Right cardiac atrium (tissue), 5 donors: Measurements from ENCODE around the gene ZNF180. TPM values are rescaled to one million over a fixed set of nuclear protein-coding genes. Genes with fewer than 3 reads are reported as not detected.

Experiments
- ATAC-seq, 2 donors: fragments of 200-7000 bp; cut with Tn5 transposase; one replicate each; pipeline versions ENCODE4 v1.8.0 to v1.9.1; 2020; ENCODE audit warnings: moderate library complexity in 2 of 2, mild to moderate bottlenecking in 1 of 2
- DNase-seq, 3 donors: peaks; one replicate each; pipeline ENCODE4 v3.0.0-alpha.2; 2020
- H3K27ac ChIP-seq: one replicate; pipeline ENCODE4 v1.5.1; 2013; ENCODE audit warnings: mild to moderate bottlenecking, low read length, control low read depth, moderate library complexity
- H3K27me3 ChIP-seq: one replicate; pipeline ENCODE4 v1.6.1; 2013; ENCODE audit not compliant: control insufficient read depth, insufficient read depth
- H3K4me1 ChIP-seq: one replicate; pipeline ENCODE4 v1.6.1; 2013; ENCODE audit warnings: low read length; ENCODE audit not compliant: control insufficient read depth, insufficient read depth
- H3K4me3 ChIP-seq: one replicate; pipeline ENCODE4 v1.5.1; 2013; ENCODE audit warnings: low read length, control low read depth
- H3K9me3 ChIP-seq: one replicate; pipeline ENCODE4 v1.6.1; 2013; ENCODE audit warnings: low read length; ENCODE audit not compliant: control insufficient read depth
- WGBS: extraction: QIAGEN DNeasy Blood & Tissue Kit; methylation state at CpG from one replicate; pipeline ENCODE4 v1.1.7; 2013; 5-methylcytosine and 5-hydroxymethylcytosine counted together
- intact Hi-C, 4 donors: fragments of 100-400 bp; cut with DNase I; formaldehyde crosslinking; loops; one replicate each; pipeline versions ENCODE4 v1.11.0 to v1.14.0; 2022 to 2023
- polyA plus RNA-seq: library from polyadenylated mRNA; stranded (reverse); fragments of 200-250 nt; gene quantifications from one replicate; pipeline ENCODE4 v1.2.3, GENCODE V29; 2013
- total RNA-seq, 4 donors: library from RNA; stranded (reverse); fragmentation: NEBNext Ultra II Directional; extraction: Animal tissue kit (Norgen Biotek cat#: 25700); gene quantifications; one replicate each; pipeline ENCODE4 v1.2.1, GENCODE V29; 2021
- donor health status: healthy with polysubstance abuse.
- donor health status: DM: no; HTN: yes; CAD: no.
- donor health status: DM: no; HTN: no; CAD: no.
- donor health status: DM: no; HTN: yes; CAD: no; lungs with severe emphysema.
- donor health status: DM: yes; HTN: yes; CAD: no.

ZNF180 gene
- total and polyA plus RNA-seq, 5 donors: 2.6 to 6.5 (median 5.8) TPM

DNA sequence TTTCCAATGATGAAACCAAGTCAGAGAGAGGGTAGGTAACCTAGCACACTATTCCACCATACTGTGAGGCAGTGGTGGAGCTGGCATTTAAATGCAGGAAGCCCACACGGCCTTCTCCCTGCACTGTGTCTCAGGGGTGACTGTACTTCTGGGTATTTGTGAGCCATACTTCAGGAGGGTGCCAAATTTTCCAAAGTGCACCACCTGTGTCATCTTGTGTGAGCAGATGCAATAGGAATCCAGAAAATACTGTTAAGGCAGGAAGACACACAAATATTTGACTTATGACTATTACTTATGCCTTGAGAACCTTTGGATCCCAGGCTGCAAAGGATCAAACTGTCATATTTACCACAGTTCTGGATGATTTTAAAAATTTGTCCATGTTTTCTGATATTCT is 69.4 kb downstream of the ZNF180 start:
- intact Hi-C loops: no loop called here

More for the DNA sequence above, 69.4 kb downstream of the ZNF180 start:
- ATAC-seq (no peak), DNase-seq (no peak)
- H3K4me3 ChIP-seq: no peak overlapping the region
- peaks cover 27% of the 10 kb centered on the region for H3K9me3 ChIP-seq
- H3K27ac ChIP-seq: no peak overlapping the region
- H3K27me3 ChIP-seq: no peaks in the 10 kb centered on the region
- H3K4me1 ChIP-seq: no peaks in the 10 kb centered on the region
- WGBS: 94% methylated on average over 1 of the region's 1 CpG

Other genes starting within 250 kb of the ZNF180 start
- gene ZNF233, start 240.6 kb downstream of the ZNF180 start, total RNA-seq: 1 to 10 TPM; 3.4 to 8.8 (median 6.4) TPM
- 3.2 TPM for gene ZNF233, start 240.6 kb downstream of the ZNF180 start, polyA plus RNA-seq
- gene ZNF235, start 195.5 kb downstream of the ZNF180 start, total RNA-seq: 1 to 10 TPM; 5.0 to 5.2 (median 5.1) TPM
- gene ZNF235, start 195.5 kb downstream of the ZNF180 start, polyA plus RNA-seq: 3.0 TPM
- 1 to 10 TPM; 5.2 to 7.3 (median 5.9) TPM for gene ZNF112, start 143.8 kb downstream of the ZNF180 start, total RNA-seq
- gene ZNF112, start 143.8 kb downstream of the ZNF180 start, polyA plus RNA-seq: 2.6 TPM
- 1 to 10 TPM; 2.7 to 5.5 (median 3.9) TPM for gene ZNF285, start 98.9 kb downstream of the ZNF180 start, total RNA-seq
- 2.2 TPM for gene ZNF285, start 98.9 kb downstream of the ZNF180 start, polyA plus RNA-seq
- gene ZNF229, start 52.0 kb downstream of the ZNF180 start, total RNA-seq: 1 to 10 TPM; 7.0 to 7.8 (median 7.2) TPM
- 3.3 TPM for gene ZNF229, start 52.0 kb downstream of the ZNF180 start, polyA plus RNA-seq
- not detected for gene CEACAM20, start 29.2 kb upstream of the ZNF180 start, total RNA-seq
- gene CEACAM20, start 29.2 kb upstream of the ZNF180 start, polyA plus RNA-seq: not detected
- not detected for gene IGSF23, start 113.0 kb upstream of the ZNF180 start, total RNA-seq
- not detected for gene IGSF23, start 113.0 kb upstream of the ZNF180 start, polyA plus RNA-seq
- 10 to 100 TPM; 25.0 to 44.8 (median 33.9) TPM for gene PVR, start 143.4 kb upstream of the ZNF180 start, total RNA-seq
- 27.3 TPM for gene PVR, start 143.4 kb upstream of the ZNF180 start, polyA plus RNA-seq
- gene CEACAM19, start 171.0 kb upstream of the ZNF180 start, total RNA-seq: 1 to 10 TPM; 1.8 to 6.1 (median 2.3) TPM
- gene CEACAM19, start 171.0 kb upstream of the ZNF180 start, polyA plus RNA-seq: 4.4 TPM
- gene CEACAM16, start 198.6 kb upstream of the ZNF180 start, total RNA-seq: not detected
- gene CEACAM16, start 198.6 kb upstream of the ZNF180 start, polyA plus RNA-seq: not detected
- gene BCL3, start 248.2 kb upstream of the ZNF180 start, total RNA-seq: 10 to 100 TPM; 14.9 to 39.4 (median 17.9) TPM
- 25.8 TPM for gene BCL3, start 248.2 kb upstream of the ZNF180 start, polyA plus RNA-seq